Osteoblast (primary cell): ENCODE results near the gene KIAA0232. TPM values are rescaled to one million over a fixed set of nuclear protein-coding genes. Genes with fewer than 3 reads are reported as not detected.

Experiments
- DNase-seq: peaks from one replicate; pipeline ENCODE4 v3.0.0; 2011; ENCODE audit warnings: low spot score, mixed read lengths; ENCODE audit not compliant: insufficient read length; ENCODE audit errors: missing footprints
- H2AFZ ChIP-seq: 2 replicates; pipeline ENCODE4 v1.6.0; 2011; ENCODE audit warnings: mild to moderate bottlenecking, low read length
- H3K27ac ChIP-seq: 2 replicates; pipeline ENCODE4 v1.5.1; 2011; ENCODE audit warnings: mild to moderate bottlenecking, low read depth, low read length, moderate library complexity
- H3K27me3 ChIP-seq: 2 replicates; pipeline ENCODE4 v1.6.0; 2012; ENCODE audit warnings: mild to moderate bottlenecking, control low read depth, inconsistent platforms, low read length, moderate library complexity; ENCODE audit not compliant: insufficient read depth
- H3K36me3 ChIP-seq: 2 replicates; pipeline ENCODE4 v1.5.1; 2011; ENCODE audit warnings: mild to moderate bottlenecking, low read length, control low read depth, moderate library complexity; ENCODE audit not compliant: insufficient read depth
- H3K4me1 ChIP-seq: 2 replicates; pipeline ENCODE4 v1.5.1; 2011; ENCODE audit warnings: mild to moderate bottlenecking, low read length, control low read depth, moderate library complexity; ENCODE audit not compliant: insufficient read depth
- H3K4me2 ChIP-seq: 2 replicates; pipeline ENCODE4 v1.6.0; 2011; ENCODE audit warnings: mild to moderate bottlenecking, low read length; ENCODE audit not compliant: insufficient read depth
- H3K4me3 ChIP-seq: fragments of 200-600 bp; sonication (generic); 3 replicates; pipeline ENCODE4 v1.5.1; 2012; ENCODE audit warnings: mild to moderate bottlenecking, low read length, inconsistent platforms; ENCODE audit not compliant: insufficient read depth
- H3K79me2 ChIP-seq: 2 replicates; pipeline ENCODE4 v1.6.0; 2012; ENCODE audit warnings: mild to moderate bottlenecking, low read length, control low read depth, inconsistent platforms; ENCODE audit not compliant: insufficient read depth
- H3K9me3 ChIP-seq: 2 replicates; pipeline ENCODE4 v1.5.1; 2011; ENCODE audit warnings: low read depth, low read length, control low read depth
- H4K20me1 ChIP-seq: 2 replicates; pipeline ENCODE4 v1.6.0; 2012; ENCODE audit warnings: mild to moderate bottlenecking, low read length, control low read depth; ENCODE audit not compliant: insufficient read depth
- total RNA-seq: library from RNA; depleted of rRNA; stranded (reverse); fragments of >200 nt; gene quantifications from 2 replicates; pipeline ENCODE4 v1.2.3, GENCODE V29; 2012
- TF ChIP-seq, protein P1 (sequence below): IDR thresholded peaks from 2 replicates; pipeline ENCODE4 v1.5.1; 2011; ENCODE audit warnings: mild to moderate bottlenecking, low read depth, low read length, moderate library complexity; ENCODE audit errors: extremely low read depth

The KIAA0232 gene, protein sequence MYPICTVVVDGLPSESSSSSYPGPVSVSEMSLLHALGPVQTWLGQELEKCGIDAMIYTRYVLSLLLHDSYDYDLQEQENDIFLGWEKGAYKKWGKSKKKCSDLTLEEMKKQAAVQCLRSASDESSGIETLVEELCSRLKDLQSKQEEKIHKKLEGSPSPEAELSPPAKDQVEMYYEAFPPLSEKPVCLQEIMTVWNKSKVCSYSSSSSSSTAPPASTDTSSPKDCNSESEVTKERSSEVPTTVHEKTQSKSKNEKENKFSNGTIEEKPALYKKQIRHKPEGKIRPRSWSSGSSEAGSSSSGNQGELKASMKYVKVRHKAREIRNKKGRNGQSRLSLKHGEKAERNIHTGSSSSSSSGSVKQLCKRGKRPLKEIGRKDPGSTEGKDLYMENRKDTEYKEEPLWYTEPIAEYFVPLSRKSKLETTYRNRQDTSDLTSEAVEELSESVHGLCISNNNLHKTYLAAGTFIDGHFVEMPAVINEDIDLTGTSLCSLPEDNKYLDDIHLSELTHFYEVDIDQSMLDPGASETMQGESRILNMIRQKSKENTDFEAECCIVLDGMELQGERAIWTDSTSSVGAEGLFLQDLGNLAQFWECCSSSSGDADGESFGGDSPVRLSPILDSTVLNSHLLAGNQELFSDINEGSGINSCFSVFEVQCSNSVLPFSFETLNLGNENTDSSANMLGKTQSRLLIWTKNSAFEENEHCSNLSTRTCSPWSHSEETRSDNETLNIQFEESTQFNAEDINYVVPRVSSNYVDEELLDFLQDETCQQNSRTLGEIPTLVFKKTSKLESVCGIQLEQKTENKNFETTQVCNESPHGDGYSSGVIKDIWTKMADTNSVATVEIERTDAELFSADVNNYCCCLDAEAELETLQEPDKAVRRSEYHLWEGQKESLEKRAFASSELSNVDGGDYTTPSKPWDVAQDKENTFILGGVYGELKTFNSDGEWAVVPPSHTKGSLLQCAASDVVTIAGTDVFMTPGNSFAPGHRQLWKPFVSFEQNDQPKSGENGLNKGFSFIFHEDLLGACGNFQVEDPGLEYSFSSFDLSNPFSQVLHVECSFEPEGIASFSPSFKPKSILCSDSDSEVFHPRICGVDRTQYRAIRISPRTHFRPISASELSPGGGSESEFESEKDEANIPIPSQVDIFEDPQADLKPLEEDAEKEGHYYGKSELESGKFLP (N-terminal part only)
- 23.9 and 25.0 TPM in 2 replicates for total RNA-seq

DNA sequence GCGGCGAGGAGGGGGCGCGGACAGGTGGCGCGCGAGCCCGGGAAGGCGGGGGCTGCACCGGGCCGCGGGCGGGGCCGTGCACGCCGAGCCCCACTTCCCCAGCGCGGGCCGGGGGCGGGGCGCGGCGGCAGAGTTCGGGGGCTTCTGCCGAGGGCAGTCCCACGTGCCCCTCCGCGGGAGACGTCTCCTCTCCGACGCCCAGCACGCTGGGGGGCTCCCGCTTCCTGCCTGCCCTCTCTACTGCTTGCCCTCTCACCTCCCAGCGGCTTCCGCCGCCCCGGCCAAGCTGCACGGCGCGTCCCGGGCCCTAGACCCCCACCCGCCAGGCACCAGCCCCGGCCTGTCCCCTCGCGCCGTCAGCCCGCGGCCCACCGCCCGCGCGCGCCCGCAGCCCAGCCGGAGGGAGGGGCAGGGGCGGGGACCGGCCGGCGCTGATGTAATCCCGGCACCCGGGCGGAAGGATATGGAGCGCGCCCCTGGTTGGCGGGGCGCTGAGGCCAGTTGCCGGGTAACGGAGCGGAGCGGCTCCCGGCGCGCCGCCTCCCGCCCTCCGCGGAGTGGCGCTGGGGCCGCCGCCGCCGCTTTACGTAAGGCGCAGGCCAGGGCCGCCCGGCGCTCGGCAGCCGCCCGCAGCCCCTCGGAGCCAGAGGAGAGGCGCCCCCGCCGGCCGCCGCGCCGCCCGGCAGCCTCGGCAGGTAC, at the start of gene KIAA0232:
Gene KIAA0232 (plus strand): TSS at position 581 of the 699 bp plus-strand sequence. CDS start 41,727 bp downstream, outside the sequence.
- Histone ChIP-seq H3K36me3 (no peaks in the 10 kb centered on the region), H3K4me2 (peak within 1 kb of the TSS; percentile 99), H3K9me3 (no peaks in the 10 kb centered on the region), H4K20me1 (peaks cover 28% of the 10 kb centered on the region), H2AFZ (peak within 1 kb of the TSS; percentile 76), H3K4me3 (peak within 1 kb of the TSS; percentile 94), H3K79me2 (peaks cover 41% of the 10 kb centered on the region), H3K27ac (peak within 1 kb of the TSS; percentile 80), H3K27me3 (no peaks in the 10 kb centered on the region), H3K4me1 (peaks cover 8% of the 10 kb centered on the region)
- TF ChIP-seq, protein P1, sequence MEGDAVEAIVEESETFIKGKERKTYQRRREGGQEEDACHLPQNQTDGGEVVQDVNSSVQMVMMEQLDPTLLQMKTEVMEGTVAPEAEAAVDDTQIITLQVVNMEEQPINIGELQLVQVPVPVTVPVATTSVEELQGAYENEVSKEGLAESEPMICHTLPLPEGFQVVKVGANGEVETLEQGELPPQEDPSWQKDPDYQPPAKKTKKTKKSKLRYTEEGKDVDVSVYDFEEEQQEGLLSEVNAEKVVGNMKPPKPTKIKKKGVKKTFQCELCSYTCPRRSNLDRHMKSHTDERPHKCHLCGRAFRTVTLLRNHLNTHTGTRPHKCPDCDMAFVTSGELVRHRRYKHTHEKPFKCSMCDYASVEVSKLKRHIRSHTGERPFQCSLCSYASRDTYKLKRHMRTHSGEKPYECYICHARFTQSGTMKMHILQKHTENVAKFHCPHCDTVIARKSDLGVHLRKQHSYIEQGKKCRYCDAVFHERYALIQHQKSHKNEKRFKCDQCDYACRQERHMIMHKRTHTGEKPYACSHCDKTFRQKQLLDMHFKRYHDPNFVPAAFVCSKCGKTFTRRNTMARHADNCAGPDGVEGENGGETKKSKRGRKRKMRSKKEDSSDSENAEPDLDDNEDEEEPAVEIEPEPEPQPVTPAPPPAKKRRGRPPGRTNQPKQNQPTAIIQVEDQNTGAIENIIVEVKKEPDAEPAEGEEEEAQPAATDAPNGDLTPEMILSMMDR: no peak
- peak; percentile 100 for DNase-seq

DNA sequence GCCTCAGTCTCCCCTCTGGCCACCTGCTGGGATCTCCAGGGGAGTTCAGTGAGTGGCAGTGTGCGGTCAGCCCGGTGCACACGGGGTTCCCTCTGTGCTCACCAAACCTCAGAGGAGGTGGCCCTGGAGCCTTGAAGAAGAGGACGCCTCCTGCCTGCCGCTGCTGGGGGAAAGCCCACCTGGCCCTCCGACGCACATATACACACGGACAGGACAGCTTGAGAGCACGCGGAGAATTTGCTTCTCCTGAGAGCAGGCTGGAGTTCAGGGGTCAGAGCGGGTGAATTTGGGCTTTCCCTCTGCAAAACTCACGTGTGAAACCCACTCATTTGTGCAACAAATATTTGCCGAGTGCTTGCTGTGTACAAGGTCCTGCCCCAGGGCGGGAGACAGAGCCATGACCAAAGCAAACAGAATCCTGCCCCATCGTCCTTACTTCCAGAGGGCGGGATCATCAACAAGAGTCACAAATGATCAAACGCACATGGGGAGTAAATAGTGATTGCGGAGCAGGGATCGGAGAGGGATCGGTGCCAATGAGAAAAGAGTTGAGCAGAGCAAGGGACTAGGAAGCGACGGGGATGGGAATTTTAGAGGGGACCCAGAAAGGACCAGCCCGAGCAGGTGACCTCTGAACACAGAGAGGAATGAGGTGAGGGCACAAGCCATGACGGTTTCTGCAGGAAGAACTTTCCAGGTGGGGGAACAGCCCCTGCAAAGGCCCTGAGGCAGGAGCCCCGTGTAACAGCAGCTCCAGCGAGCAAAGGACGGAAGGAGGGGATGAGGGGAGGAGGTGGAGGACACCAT, 49.0 kb upstream of the KIAA0232 start:
- no peaks in the 10 kb centered on the region for H3K27me3 ChIP-seq
- no peak overlapping the region for H3K4me2 ChIP-seq
- peak overlapping the region; percentile 71 for H3K27ac ChIP-seq
- H3K4me1 ChIP-seq: peaks cover 11% of the 10 kb centered on the region
- TF ChIP-seq, protein P1: no peak
- H2AFZ ChIP-seq: no peak overlapping the region
- no peaks in the 10 kb centered on the region for H3K36me3 ChIP-seq
- DNase-seq: peak; percentile 41
- H3K4me3 ChIP-seq: no peak overlapping the region
- H3K79me2 ChIP-seq: no peaks in the 10 kb centered on the region
- no peaks in the 10 kb centered on the region for H4K20me1 ChIP-seq
- no peaks in the 10 kb centered on the region for H3K9me3 ChIP-seq

DNA sequence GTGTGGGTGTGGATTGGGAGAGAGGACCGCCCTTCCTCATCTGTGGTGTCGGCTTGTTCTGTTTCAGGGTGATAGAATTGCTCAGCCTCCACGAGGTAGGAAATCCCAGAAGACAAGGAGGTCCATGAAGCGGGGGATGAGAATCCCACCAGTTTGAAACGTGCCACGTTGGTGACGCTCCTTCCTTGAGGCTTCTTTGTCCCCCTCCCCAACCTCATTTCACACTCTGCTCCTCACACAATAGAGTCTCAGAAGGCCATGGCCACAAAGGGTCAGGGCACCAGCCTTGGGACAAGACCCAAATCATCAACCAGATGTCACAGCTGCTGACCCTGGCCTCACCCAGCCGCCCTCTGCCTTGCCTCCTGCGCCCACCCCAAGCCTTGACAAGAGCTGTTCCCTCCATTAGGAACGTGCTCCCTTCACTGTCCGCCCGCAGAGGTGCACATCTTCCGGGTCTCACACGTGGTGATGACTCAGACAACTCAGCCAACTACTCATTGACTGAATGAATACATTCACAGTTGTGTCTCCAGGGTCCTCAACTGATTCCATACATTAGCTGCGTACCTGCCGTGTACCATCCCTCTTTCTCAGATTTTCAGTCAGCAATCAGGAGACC, 48.3 kb upstream of the KIAA0232 start:
- no peaks in the 10 kb centered on the region for H3K9me3 ChIP-seq
- no peaks in the 10 kb centered on the region for H4K20me1 ChIP-seq
- H3K4me2 ChIP-seq: no peak overlapping the region
- no peak overlapping the region for H3K27ac ChIP-seq
- DNase-seq: no peak
- no peaks in the 10 kb centered on the region for H3K36me3 ChIP-seq
- no peaks in the 10 kb centered on the region for H3K27me3 ChIP-seq
- H3K4me3 ChIP-seq: no peak overlapping the region
- TF ChIP-seq, protein P1: no peak
- peaks cover 11% of the 10 kb centered on the region for H3K4me1 ChIP-seq
- H2AFZ ChIP-seq: no peak overlapping the region
- H3K79me2 ChIP-seq: no peaks in the 10 kb centered on the region
